Adipocyte (in vitro differentiated cells): ENCODE measurements around the gene SST.
"Not testable (repeated sequence)": the region's sequence is repeated elsewhere in the genome, so short reads cannot be mapped to it uniquely, and the experiment has no call there.

Experiments used
- DNase-seq: peaks from one replicate; pipeline ENCODE4 v3.0.0-alpha.2; 2015; ENCODE audit warnings: low read depth
- H3K27me3 ChIP-seq: replicated peaks from 2 replicates; pipeline ENCODE4 v1.7.0; 2013; ENCODE audit warnings: mild to moderate bottlenecking, low read length, moderate library complexity; ENCODE audit not compliant: control insufficient read depth, insufficient read depth
- H3K36me3 ChIP-seq: 2 replicates; pipeline ENCODE4 v1.7.0; 2013; ENCODE audit warnings: low read length, mild to moderate bottlenecking, moderate library complexity; ENCODE audit not compliant: control insufficient read depth, insufficient read depth, severe bottlenecking
- H3K4me1 ChIP-seq: 2 replicates; pipeline ENCODE4 v1.7.0; 2013; ENCODE audit warnings: mild to moderate bottlenecking, low read length, moderate library complexity; ENCODE audit not compliant: control insufficient read depth, insufficient read depth
- H3K4me3 ChIP-seq: 2 replicates; pipeline ENCODE4 v1.7.0; 2013; ENCODE audit warnings: mild to moderate bottlenecking, low read length, moderate library complexity
- H3K9ac ChIP-seq: 2 replicates; pipeline ENCODE4 v1.7.0; 2013; ENCODE audit warnings: mild to moderate bottlenecking, low read length, moderate library complexity
- H3K9me3 ChIP-seq: 2 replicates; pipeline ENCODE4 v1.7.0; 2013; ENCODE audit warnings: mild to moderate bottlenecking, low read length, moderate library complexity; ENCODE audit not compliant: control insufficient read depth

The SST gene

DNA sequence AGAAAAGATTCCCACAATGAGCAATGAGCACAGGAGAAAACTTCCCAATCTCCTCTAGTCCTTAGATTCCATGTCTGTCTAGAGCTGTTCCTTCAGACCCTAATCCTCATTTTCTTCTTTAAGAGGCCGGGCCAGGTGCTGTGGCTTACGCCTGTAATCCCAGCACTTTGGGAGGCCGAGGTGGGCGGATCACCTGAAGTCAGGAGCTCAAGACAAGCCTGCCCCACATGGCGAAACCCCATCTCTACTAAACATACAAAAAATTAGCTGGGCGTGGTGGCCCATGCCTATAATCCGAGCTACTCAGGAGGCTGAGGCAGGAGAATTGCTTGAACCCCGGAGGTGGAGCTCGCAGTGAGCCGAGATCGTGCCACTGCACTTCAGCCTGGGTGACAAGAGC is 11.6 kb upstream of the SST start:
- H3K9ac ChIP-seq, DNase-seq, H3K4me3 ChIP-seq, H3K27me3 ChIP-seq, H3K36me3 ChIP-seq, H3K4me1 ChIP-seq: not testable (repeated sequence)
- H3K9me3 ChIP-seq = peaks cover 19% of the 10 kb centered on the region

DNA sequence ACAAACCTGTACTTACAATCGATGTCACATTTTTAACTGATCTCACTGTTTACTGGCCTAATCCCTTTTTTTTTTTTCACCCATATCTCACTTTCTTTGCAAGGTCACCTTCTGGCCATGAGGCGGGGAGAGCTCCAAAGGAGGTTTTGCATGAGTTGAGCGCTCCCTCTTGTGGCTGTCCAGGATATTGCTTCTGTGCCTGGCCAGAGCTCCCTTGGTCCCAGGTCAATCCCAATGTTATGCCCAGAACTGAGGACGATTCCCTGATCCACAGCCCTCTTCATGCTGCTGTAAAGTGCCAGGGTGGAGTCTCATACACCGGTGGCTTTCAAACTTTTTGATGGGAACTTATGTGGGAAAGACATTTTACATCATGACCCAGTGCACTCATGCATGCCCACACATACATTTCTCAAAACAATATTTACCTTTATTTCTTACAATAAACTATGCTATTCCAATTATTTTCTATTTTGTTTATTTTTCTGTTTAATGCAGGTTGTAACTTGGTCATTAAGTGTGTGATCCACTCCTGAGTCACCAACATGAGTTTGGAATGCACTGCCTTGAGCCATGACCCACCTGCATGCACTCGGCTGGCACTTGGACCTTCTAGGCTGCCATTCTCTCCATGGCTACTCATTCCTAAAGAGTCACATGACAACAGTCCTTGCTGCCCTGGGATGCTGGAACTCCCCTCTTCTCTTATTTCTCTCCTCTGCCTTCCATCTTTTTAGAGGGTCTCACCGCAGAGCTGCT is 9.6 kb upstream of the SST start:
- Histone ChIP-seq H3K27me3 (no peaks in the 10 kb centered on the region), H3K4me1 (no peaks in the 10 kb centered on the region), H3K36me3 (no peaks in the 10 kb centered on the region), H3K9ac (no peak overlapping the region), H3K9me3 (peaks cover 6% of the 10 kb centered on the region), H3K4me3 (no peak overlapping the region)
- DNase-seq = peak; percentile 84

DNA sequence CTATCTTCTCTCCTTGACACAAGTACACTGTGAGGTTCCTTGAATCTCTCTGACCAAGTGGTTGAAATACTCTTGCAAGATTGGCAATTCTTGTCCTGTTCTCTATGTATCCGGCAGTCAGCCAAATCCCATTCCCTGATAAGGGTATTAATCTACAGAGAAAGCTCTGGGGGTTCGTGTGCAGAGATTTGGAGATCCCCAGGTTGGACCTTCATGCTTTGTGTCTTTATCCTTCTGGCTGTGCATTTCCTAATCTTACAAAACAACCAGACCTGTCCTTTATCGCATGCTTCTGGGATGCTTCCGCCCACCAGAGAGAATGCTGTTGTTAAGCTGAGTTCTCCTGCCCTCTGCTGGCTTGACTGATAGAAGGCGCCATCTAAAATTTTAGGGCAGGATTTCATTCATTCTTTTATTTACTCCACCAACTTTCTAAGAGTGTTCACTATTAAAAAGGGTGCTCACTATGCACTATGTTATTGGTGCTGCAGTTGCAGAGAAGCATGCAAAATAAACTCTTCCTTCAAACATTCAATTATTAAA is 8.6 kb upstream of the SST start:
- no peaks in the 10 kb centered on the region for H3K4me1 ChIP-seq
- H3K4me3 ChIP-seq = no peak overlapping the region
- peak; percentile 82 for DNase-seq
- H3K27me3 ChIP-seq = peaks cover 5% of the 10 kb centered on the region
- H3K9ac ChIP-seq = no peak overlapping the region
- H3K36me3 ChIP-seq = no peaks in the 10 kb centered on the region
- H3K9me3 ChIP-seq = no peaks in the 10 kb centered on the region

DNA sequence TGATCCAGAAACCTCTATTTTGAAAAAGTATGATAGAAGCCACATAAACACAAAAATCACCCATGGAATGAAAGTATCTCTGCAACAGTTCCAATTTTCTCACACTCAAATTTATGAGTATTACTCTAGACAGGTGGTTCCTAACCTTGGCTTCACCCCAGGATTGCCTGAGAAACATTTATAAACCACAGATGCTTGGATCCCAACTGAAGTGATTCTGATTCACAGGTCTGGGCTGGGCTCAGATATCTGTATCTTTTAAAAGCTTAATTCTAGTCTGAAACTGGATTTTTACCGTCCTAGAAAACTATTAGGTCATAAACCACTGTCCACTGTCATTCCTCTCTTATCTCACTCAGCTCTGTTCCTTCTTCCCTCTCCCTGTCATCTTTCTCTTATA is 7.4 kb upstream of the SST start:
- no peaks in the 10 kb centered on the region for H3K9me3 ChIP-seq
- no peak for DNase-seq
- H3K36me3 ChIP-seq = no peaks in the 10 kb centered on the region
- no peak overlapping the region for H3K4me3 ChIP-seq
- H3K9ac ChIP-seq = no peak overlapping the region
- H3K4me1 ChIP-seq = no peaks in the 10 kb centered on the region
- peaks cover 12% of the 10 kb centered on the region for H3K27me3 ChIP-seq

DNA sequence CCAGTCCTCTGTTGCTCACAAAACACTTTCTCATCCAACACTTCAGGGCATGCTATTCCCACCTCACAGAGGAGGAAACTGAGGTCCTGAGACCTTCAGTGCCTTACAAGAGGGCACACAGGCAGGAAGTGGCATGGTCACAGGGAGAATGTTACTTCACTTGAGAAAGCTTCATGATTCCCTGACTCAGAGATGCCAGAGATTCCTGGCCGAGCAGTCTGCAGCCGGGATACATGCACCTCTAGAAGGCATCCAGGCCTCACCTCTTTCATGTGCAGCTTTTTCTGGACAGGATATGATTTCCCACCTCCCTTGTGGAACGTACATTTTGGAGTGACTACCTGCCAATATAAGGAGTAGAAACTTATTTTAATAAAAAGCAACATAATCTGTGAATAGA is 2.8 kb upstream of the SST start:
- Histone ChIP-seq H3K9me3 (no peaks in the 10 kb centered on the region), H3K36me3 (no peaks in the 10 kb centered on the region), H3K4me3 (no peak overlapping the region), H3K4me1 (no peaks in the 10 kb centered on the region), H3K27me3 (peaks cover 45% of the 10 kb centered on the region), H3K9ac (no peak overlapping the region)
- DNase-seq = no peak

DNA sequence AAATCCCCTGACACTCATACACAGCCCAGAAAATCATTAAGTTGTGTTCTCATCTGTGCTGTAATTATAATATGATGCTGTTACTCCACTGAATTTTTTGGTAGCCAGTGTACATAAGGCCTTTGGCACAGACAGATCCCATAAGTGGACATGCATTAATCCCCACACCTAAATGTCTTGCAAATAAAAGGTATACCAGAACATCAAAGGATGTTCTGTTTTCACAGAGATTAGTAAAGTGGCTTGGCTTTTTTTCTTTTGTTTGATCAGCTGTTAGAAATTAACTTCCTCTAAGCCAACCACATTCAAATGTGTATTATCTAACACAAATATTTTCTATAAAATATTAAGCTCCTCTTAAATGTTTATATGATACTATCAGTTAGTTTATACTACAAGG is 2.7 kb downstream of the SST start:
- DNase-seq = no peak
- Histone ChIP-seq H3K27me3 (peaks cover 46% of the 10 kb centered on the region), H3K4me1 (no peaks in the 10 kb centered on the region), H3K4me3 (no peak overlapping the region), H3K36me3 (no peaks in the 10 kb centered on the region), H3K9ac (no peak overlapping the region), H3K9me3 (no peaks in the 10 kb centered on the region)

DNA sequence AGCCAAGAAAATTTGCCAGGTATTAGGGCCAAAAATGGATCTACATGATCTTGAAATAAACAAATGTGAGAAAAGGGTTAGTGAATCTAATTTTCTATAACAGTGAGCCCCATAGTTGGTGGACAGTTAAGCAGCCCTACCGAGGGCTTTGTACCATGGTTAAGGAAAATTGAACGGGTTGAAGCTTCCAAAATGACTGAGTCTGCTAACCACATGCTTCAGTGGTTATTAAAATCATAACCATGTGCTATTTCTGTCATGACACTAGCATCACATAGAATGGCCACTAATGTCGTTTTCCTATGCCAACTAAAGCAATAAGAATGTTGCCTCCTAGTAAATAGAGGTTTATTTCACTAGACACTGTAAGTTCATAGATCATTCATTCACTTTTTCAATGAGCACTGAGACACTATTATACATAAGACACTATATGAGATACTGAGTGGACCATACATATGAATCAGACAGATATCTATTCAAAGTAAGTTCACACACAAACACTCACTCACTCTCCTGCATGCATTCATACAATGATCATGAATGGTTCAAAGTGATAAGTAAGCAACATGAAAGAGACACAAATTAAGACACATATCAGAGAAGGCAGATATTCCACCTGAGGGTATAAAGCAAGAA is 4.3 kb downstream of the SST start:
- Histone ChIP-seq H3K9me3 (no peaks in the 10 kb centered on the region), H3K4me1 (no peaks in the 10 kb centered on the region), H3K9ac (no peak overlapping the region), H3K4me3 (no peak overlapping the region), H3K27me3 (peaks cover 38% of the 10 kb centered on the region), H3K36me3 (no peaks in the 10 kb centered on the region)
- DNase-seq = no peak

DNA sequence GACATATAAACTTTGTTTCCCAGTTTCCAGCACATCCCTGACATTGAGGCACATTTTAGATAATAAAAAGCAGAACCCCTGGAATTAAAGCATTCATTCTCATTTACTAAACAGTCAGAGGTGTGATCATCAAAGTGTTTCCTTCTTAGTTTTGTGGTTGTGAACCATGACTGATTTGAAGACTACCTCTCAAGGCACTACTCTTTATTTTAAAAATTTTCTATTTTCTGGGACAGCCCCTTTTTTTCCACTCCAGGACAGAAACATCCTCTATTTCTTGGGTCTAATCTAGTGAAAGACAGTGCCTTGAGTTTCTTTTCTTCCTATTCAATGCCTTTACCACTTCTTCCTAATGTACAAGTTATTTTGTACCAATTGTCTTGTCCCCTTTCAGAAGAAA is 5.2 kb downstream of the SST start:
- no peak overlapping the region for H3K9ac ChIP-seq
- no peak for DNase-seq
- H3K9me3 ChIP-seq = no peaks in the 10 kb centered on the region
- H3K4me1 ChIP-seq = no peaks in the 10 kb centered on the region
- H3K27me3 ChIP-seq = peaks cover 32% of the 10 kb centered on the region
- H3K36me3 ChIP-seq = no peaks in the 10 kb centered on the region
- no peak overlapping the region for H3K4me3 ChIP-seq

DNA sequence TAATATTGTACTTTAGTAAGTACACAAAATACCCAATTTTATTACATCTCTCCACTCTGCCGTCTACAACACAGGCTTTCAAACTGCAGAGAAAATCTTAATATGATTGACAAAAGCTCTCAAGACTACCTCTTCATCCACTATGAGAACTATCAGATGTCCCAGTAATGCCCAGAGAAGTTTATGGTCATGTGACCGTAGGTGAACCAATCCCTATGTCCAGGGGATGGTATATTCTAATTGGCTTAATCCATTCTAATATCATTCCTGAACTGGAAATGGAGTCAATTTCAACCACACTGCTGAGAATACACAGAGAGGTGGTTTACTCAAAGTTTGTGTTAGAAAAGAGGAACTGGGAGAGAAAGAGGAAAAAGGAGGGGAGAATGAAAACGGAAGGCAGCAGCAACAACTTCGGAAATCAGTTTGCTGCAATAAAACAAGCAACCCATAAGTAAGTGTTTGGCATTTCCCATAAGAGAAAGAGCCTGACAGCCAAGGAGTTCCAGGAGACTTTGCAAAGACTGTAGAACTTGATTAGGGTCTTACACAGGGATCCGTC is 7.3 kb downstream of the SST start:
- DNase-seq = no peak
- Histone ChIP-seq H3K9ac (no peak overlapping the region), H3K27me3 (peaks cover 23% of the 10 kb centered on the region), H3K36me3 (no peaks in the 10 kb centered on the region), H3K4me3 (no peak overlapping the region), H3K9me3 (no peaks in the 10 kb centered on the region), H3K4me1 (no peaks in the 10 kb centered on the region)

DNA sequence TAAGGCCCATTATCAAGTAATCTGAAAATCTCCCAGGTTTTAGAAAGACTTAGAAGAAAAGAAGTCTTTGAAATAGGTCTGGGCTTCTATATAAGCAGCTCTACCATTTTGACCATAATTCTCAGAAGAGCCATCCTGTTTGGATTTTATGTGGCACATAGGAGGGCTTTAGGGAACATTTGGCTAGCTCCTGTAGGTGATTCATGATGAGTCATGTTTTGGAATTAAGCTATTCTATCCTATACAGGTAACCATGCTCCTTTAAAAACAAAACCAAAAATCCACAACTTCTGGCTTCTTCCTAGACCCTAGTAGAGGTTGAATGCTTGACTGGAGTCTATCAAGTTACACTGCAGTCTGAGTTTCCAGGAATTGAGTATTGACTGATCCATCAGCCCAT is 8.9 kb downstream of the SST start:
- Histone ChIP-seq H3K9ac (no peak overlapping the region), H3K36me3 (no peaks in the 10 kb centered on the region), H3K4me1 (no peaks in the 10 kb centered on the region), H3K4me3 (no peak overlapping the region), H3K27me3 (peaks cover 19% of the 10 kb centered on the region), H3K9me3 (no peaks in the 10 kb centered on the region)
- DNase-seq = no peak

DNA sequence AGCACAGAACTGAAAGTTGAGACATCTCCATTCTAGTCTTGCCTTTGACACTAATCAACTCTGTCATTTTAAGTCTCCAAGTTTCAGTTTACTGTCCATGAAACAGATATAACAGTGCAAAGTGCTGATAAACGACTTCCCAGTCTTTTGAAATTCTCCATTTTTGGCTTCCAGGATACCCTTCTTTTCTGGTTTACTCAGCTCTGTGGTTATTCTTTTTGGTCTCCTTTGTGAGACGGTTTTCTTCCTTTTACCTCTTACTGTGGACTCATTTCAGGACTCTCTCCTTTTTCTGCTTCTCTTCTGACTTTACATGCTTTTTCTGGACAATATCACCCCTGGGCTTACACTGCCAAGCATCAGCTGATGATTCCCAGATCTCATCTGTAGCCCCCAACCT is 18.9 kb downstream of the SST start:
- DNase-seq = no peak
- H3K4me3 ChIP-seq = no peak overlapping the region
- peaks cover 13% of the 10 kb centered on the region for H3K9me3 ChIP-seq
- H3K9ac ChIP-seq = no peak overlapping the region
- no peaks in the 10 kb centered on the region for H3K4me1 ChIP-seq
- peaks cover 10% of the 10 kb centered on the region for H3K27me3 ChIP-seq
- no peaks in the 10 kb centered on the region for H3K36me3 ChIP-seq
